Measurements from ENCODE around the gene DNER. TPM values are rescaled to one million over a fixed set of nuclear protein-coding genes. Genes with fewer than 3 reads are reported as not detected.
"Not testable (repeated sequence)": the region's sequence is repeated elsewhere in the genome, so short reads cannot be mapped to it uniquely, and the experiment has no call there.

The DNER gene
- polyA plus RNA-seq, 1 donor (not counting 4 experiments of a cell fraction or from before 2014, with no cell fraction given): 8.5 TPM

DNA sequence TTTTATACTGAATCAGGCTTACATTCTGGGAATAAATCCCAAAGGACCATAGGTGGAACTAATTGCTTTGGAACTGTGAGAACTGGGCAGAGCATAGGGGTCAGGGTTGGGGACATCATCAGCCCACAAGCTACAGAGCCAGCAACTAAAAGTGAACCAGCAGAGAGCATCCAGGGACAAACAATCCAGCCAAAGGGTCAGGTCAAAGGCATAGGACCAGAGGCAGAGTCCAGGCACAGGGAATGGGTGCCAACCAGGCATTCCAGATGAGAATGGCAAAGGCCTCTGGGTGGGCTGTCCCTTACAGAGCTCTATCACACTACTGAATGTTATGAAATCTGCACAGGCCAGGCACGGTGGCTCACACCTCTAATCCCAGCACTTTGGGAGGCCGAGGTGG is 12.3 kb upstream of the DNER start:
- FAIRE-seq (no peak), DNase-seq (ENCODE audit: low read depth, low spot score) (no peak)
- Histone ChIP-seq H3K9me3 (ENCODE audit: control insufficient read depth, low read depth, low read length) (no peaks in the 10 kb centered on the region), H3K79me2 (ENCODE audit: control insufficient read depth, insufficient read depth, low read length) (no peaks in the 10 kb centered on the region), H3K4me2 (ENCODE audit: control insufficient read depth, extremely low read depth, insufficient read depth, low read depth, low read length) (no peak overlapping the region), H3K4me3 (ENCODE audit: control insufficient read depth in 2 of 3, extremely low read depth in 1 of 3, insufficient read depth in 2 of 3, low read depth in 1 of 3, low read length in 3 of 3) (no peak overlapping the region), H4K20me1 (ENCODE audit: control insufficient read depth, extremely low read depth, insufficient read depth, low read length) (no peaks in the 10 kb centered on the region), H3K27me3 (ENCODE audit: control insufficient read depth, extremely low read depth, insufficient read depth, low read length) (no peaks in the 10 kb centered on the region), H2AFZ (ENCODE audit: control insufficient read depth, low read length) (no peak overlapping the region), H3K9me1 (ENCODE audit: control insufficient read depth, extremely low read depth, insufficient read depth, low read length) (no peaks in the 10 kb centered on the region), H3K27ac (ENCODE audit: control insufficient read depth, insufficient read depth, low read length) (no peak overlapping the region), H3K36me3 (ENCODE audit: control insufficient read depth in 2 of 2, extremely low read depth in 1 of 2, insufficient read depth in 2 of 2, low read length in 2 of 2) (no peaks in the 10 kb centered on the region), H3K9ac (ENCODE audit: control insufficient read depth, extremely low read depth, insufficient read depth, low read length) (no peak overlapping the region), H3K4me1 (ENCODE audit: control insufficient read depth, extremely low read depth, insufficient read depth, low read length) (no peaks in the 10 kb centered on the region)
- TF ChIP-seq, protein P1, sequence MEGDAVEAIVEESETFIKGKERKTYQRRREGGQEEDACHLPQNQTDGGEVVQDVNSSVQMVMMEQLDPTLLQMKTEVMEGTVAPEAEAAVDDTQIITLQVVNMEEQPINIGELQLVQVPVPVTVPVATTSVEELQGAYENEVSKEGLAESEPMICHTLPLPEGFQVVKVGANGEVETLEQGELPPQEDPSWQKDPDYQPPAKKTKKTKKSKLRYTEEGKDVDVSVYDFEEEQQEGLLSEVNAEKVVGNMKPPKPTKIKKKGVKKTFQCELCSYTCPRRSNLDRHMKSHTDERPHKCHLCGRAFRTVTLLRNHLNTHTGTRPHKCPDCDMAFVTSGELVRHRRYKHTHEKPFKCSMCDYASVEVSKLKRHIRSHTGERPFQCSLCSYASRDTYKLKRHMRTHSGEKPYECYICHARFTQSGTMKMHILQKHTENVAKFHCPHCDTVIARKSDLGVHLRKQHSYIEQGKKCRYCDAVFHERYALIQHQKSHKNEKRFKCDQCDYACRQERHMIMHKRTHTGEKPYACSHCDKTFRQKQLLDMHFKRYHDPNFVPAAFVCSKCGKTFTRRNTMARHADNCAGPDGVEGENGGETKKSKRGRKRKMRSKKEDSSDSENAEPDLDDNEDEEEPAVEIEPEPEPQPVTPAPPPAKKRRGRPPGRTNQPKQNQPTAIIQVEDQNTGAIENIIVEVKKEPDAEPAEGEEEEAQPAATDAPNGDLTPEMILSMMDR (optimal IDR thresholded peaks at IDR 0.05 in 1 of 3, IDR thresholded peaks at IDR 0.05 in 1 of 3, conservative IDR thresholded peaks at IDR 0.05 in 1 of 3; ENCODE audit: extremely low read depth in 1 of 3, insufficient read depth in 2 of 3, low read length in 3 of 3): no peak
- no peak for TF ChIP-seq EZH2 (IDR thresholded peaks at IDR 0.05; ENCODE audit: low read length)
- dilution Hi-C loops (cut with MboI; ENCODE audit: extremely low pct_ligation_motif_present, low sequenced_read_pairs): no loop called here

DNA sequence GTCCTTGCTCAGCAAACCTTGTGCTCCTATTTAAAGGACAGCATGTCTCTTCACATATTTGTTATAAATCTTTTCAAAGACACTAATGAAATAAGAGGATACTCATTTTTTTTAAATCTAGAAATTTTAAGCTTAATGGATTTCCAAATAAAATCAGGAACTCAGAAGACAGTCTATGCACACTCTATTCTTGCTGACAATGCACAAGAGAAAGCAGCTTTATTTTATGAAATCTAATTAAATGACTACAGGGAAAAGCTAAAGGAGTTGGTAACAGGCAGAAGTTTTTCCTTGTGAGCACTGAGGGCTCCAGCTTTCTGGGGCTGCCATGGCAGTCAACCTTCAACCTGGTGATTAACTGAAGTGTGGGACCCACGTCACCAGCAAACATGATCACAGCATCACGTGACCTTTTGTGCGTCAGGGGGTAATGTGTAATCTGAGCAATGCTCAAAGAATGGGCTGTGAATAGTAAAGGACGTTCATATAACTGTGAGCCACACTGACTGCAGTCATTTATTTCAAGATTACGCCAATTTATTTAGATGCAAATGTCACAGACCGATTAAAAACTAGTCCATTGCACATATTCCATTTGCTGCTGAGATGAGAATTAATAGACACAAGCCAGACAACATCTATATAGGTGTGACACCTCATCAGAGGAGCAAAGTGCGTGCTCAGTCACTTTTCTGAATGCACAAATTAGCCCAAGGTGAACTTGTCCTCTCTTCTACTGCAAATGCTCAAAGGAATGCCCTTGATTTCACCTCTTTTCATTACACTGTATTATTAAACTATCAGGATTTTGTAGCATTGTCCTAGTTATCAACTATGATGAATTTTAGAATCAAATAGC is 11.6 kb upstream of the DNER start:
- H3K9ac ChIP-seq (ENCODE audit: control insufficient read depth, extremely low read depth, insufficient read depth, low read length): no peak overlapping the region
- no peaks in the 10 kb centered on the region for H4K20me1 ChIP-seq (ENCODE audit: control insufficient read depth, extremely low read depth, insufficient read depth, low read length)
- TF ChIP-seq, protein P1 (optimal IDR thresholded peaks at IDR 0.05 in 1 of 3, IDR thresholded peaks at IDR 0.05 in 1 of 3, conservative IDR thresholded peaks at IDR 0.05 in 1 of 3; ENCODE audit: extremely low read depth in 1 of 3, insufficient read depth in 2 of 3, low read length in 3 of 3): no peak
- TF ChIP-seq EZH2 (IDR thresholded peaks at IDR 0.05; ENCODE audit: low read length): no peak
- no peak overlapping the region for H2AFZ ChIP-seq (ENCODE audit: control insufficient read depth, low read length)
- no peaks in the 10 kb centered on the region for H3K4me1 ChIP-seq (ENCODE audit: control insufficient read depth, extremely low read depth, insufficient read depth, low read length)
- no peak overlapping the region for H3K27ac ChIP-seq (ENCODE audit: control insufficient read depth, insufficient read depth, low read length)
- no peaks in the 10 kb centered on the region for H3K9me1 ChIP-seq (ENCODE audit: control insufficient read depth, extremely low read depth, insufficient read depth, low read length)
- no peaks in the 10 kb centered on the region for H3K9me3 ChIP-seq (ENCODE audit: control insufficient read depth, low read depth, low read length)
- H3K4me2 ChIP-seq (ENCODE audit: control insufficient read depth, extremely low read depth, insufficient read depth, low read depth, low read length): no peak overlapping the region
- no peaks in the 10 kb centered on the region for H3K79me2 ChIP-seq (ENCODE audit: control insufficient read depth, insufficient read depth, low read length)
- DNase-seq (ENCODE audit: low read depth, low spot score) (no peak), FAIRE-seq (no peak)
- no peaks in the 10 kb centered on the region for H3K27me3 ChIP-seq (ENCODE audit: control insufficient read depth, extremely low read depth, insufficient read depth, low read length)
- no peak overlapping the region for H3K4me3 ChIP-seq (ENCODE audit: control insufficient read depth in 2 of 3, extremely low read depth in 1 of 3, insufficient read depth in 2 of 3, low read depth in 1 of 3, low read length in 3 of 3)
- H3K36me3 ChIP-seq (ENCODE audit: control insufficient read depth in 2 of 2, extremely low read depth in 1 of 2, insufficient read depth in 2 of 2, low read length in 2 of 2): no peaks in the 10 kb centered on the region
- dilution Hi-C loops (cut with MboI; ENCODE audit: extremely low pct_ligation_motif_present, low sequenced_read_pairs): no loop called here

DNA sequence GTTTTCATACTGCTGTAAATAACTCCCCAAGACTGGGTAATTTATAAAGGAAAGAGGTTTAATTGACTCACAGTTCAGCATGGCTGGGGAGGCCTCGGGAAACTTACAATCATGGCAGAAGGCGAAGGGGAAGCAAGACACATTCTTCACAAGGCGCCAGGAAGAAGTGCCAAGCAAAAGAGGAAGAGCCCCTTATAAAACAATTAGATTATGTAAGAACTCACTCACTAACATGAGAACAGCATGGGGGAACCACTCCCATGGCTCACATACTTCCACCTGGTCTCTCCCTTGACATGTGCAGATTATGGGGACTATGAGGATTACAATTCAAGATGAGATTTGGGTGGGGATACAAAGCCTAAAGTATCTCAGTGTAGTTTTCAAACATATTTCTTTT is 8.8 kb upstream of the DNER start:
- H4K20me1 ChIP-seq (ENCODE audit: control insufficient read depth, extremely low read depth, insufficient read depth, low read length); H3K27ac ChIP-seq (ENCODE audit: control insufficient read depth, insufficient read depth, low read length); H3K4me2 ChIP-seq (ENCODE audit: control insufficient read depth, extremely low read depth, insufficient read depth, low read depth, low read length); H3K4me3 ChIP-seq (ENCODE audit: control insufficient read depth in 2 of 3, extremely low read depth in 1 of 3, insufficient read depth in 2 of 3, low read depth in 1 of 3, low read length in 3 of 3); H3K79me2 ChIP-seq (ENCODE audit: control insufficient read depth, insufficient read depth, low read length); H3K9me1 ChIP-seq (ENCODE audit: control insufficient read depth, extremely low read depth, insufficient read depth, low read length); H3K9me3 ChIP-seq (ENCODE audit: control insufficient read depth, low read depth, low read length); FAIRE-seq; DNase-seq (ENCODE audit: low read depth, low spot score); H3K9ac ChIP-seq (ENCODE audit: control insufficient read depth, extremely low read depth, insufficient read depth, low read length); dilution Hi-C loops (cut with MboI; ENCODE audit: extremely low pct_ligation_motif_present, low sequenced_read_pairs); H3K36me3 ChIP-seq (ENCODE audit: control insufficient read depth in 2 of 2, extremely low read depth in 1 of 2, insufficient read depth in 2 of 2, low read length in 2 of 2); H3K4me1 ChIP-seq (ENCODE audit: control insufficient read depth, extremely low read depth, insufficient read depth, low read length); H2AFZ ChIP-seq (ENCODE audit: control insufficient read depth, low read length); H3K27me3 ChIP-seq (ENCODE audit: control insufficient read depth, extremely low read depth, insufficient read depth, low read length): not testable (repeated sequence)

All from keratinocyte (primary cell).